Hematopoietic multipotent progenitor cell treated with erythropoietin and hydrocortisone succinate and interleukin-3 and kit ligand, for 15 days (in vitro differentiated cells): ENCODE data around the gene PNMA8A.

Experiments used
- DNase-seq: peaks from one replicate; pipeline ENCODE4 v3.0.0-alpha.2; 2015; ENCODE audit warnings: low spot score

The PNMA8A gene

DNA sequence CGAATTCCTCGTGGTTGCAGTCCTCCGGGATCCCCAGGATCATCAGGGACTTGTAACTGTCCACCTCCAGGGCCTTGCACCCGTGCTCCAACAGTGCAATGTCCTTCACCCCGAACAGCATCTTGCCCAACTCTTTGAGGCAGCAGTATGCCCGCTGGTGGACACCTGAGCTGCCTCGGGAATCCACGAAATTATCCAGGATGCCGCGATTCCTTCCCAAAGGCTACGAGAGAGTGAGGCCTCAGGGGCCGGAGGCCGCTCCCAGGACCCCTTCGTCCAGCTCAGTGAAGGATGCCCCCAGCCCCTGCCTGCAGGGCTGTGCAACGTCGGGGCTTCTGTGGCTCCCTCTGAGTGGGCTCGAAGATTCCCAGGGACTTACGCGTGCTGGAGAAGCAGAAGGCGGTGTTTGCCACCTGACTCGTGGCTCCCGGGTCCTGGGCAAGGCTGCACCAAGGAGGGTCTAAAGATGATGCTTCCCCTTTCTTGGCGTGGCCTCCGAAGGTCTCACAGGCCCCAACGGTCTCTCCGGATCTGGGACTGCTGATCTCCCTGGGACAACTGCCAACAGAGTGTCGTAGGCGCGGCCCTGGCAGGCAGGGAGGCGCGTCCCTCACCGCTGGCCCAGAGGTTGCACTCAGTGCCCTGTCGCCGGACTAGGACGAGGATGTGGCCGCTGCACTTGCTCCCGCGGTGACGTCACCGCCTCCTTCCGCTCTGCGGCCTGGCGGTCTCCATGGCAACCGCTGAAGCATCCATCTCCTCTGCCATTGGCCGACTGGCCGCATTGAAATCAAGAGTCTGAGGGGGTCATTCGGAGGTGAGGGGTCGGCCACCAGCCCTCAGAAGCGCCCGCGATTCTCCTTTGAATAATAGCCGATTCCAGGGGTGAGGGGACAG lies 42.9 kb downstream of the PNMA8A start, which contains the start of gene PNMA8C:
PNMA8C (minus strand) TSS at position 698 of the 897 bp plus-strand sequence; CDS start at position 121, 577 bp downstream.
- no peak for DNase-seq

DNA sequence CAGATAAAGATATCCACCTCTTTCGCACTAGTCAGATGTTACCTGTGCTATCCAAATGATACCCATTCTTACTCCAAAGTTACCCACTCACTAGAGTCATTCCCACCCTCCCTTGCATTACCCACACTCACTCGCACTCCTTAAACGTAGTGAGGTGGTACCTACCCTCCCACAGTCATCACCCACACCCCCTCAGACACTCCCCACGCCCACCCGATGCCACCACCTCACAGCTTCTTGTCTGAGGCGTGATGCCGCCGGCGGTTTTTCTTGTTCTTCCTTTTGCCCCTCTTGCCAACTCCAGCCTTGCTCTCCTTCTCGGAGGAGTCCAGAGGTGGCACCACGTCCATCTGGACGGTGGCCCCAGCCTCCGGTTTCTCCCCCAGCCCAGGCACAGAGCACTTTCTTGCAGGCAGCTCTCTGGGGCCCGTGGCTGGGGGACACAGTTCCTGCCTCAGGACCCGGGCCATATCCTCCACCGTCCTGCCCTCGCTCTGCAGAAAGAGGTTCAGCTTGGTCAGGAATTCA lies 43.8 kb downstream of the PNMA8A start:
- no peak for DNase-seq

DNA sequence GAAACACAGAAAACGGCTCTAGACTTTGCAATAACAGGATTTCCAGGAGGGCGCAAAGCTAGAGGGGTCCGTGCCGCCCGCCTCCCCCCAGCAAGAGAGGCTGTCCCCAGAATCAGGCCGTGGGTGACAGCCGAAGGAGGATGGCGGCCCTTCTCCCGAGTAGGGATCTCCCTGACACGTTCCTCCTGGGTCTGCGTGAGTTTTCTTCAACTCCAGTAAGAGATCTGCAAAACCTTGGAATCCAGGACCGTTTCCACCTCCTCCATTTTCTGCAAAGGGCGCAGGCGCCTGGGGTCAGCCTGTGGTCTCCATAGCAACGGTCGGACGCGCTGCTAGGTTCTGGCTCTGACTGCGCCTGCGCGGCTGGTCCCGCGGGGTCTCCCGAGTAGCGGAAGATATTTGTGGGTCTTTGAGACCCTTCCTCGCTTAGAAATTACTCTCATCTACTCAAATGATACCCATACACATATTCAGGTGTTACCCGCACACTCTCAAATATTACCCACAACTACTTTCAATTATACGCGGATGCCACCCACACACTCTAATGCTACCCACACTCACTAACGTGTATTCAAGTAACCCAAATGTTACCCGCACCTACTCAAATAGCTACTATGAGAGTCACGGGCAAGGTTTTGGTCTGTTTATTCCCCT lies 44.7 kb downstream of the PNMA8A start:
- DNase-seq, result no peak

DNA sequence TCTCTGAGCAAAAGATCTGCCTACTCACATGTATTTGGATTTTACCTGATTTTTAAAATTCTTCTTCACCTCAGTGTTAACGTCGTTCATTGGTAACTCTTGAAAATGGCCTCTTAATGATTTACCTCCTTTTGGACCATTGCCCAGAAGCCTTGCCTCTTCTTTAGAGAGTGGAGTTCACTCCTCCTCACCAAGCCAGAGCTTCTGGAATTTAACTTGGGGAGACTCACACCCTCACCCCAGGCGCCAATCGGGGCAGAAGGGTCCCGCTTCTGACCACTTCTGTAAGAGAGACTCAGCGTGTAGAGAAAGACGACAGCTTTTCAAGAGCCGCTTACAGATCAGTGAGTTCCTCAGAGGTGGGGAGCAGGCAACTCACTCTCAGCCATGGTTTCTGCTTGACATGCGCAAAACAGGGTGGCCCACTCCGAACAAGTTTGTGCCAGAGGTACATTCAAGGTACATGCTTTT lies 45.3 kb downstream of the PNMA8A start:
- DNase-seq, result no peak

DNA sequence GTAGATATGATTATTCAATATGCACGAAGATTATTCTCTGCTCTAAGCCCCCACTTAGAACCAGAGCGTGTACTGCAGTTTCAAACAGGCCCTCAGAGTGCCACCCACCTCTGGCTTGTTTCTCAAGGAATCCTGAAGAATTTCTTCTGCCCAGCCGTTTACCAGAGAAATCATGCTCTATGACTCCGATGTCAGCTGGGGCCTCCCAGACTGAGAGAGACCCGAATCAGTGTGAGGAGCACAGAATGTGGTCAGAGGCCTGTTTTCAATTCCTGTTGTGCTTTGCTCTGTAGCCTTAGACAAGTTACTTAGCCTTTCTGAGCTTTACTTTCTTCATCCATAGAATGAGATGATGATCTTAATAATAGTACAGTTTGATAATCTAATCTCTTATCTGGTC lies 48.2 kb downstream of the PNMA8A start:
- no peak for DNase-seq

DNA sequence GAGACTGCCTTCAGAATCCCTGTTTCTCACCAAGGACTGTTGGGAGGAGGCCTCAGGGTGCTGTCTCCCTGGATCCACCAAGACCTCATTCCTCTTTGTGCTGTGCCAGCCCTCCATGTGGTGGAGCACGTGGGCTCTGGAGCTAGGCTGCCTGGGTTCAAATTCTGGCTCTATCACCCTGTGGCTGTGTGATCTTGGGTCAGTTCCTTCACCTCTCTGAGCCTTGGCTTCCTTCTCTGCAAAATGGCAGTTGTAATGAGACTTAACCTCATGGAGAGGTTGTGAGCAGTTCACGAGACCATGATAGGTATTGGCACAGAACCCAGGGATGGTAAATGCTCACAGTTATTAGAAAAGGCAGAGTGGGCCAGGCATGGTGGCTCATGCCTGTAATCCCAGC lies 49.0 kb downstream of the PNMA8A start:
- DNase-seq, result no peak

DNA sequence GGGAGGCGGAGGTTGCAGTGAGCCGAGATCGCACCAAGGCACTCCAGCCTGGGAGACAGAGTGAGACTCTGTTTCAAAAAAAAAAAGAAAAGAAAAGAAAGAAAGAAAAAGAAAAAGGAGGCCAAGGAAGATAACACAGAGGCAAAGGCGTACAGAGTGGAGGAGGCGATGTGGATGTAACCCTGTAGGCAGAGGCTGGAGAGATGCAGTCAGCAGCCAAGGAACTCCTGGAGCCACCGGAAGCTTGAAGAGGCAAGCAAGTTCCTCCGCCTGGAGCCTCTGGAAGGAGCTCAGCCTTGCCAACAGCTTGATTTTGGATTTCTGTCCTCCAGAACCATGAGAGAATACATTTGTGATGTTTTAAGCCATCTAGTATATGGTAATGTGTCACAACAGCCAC lies 51.3 kb downstream of the PNMA8A start:
- DNase-seq, result no peak
